ENCODE results near the gene NRXN3. TPM values are rescaled to one million over a fixed set of nuclear protein-coding genes. Genes with fewer than 3 reads are reported as not detected.
A peak's percentile ranks its signal among the peaks of the same experiment; 100 is the strongest.

Gene NRXN3
- total RNA-seq, 1 donor from 2014 or later: 35.6 TPM

DNA sequence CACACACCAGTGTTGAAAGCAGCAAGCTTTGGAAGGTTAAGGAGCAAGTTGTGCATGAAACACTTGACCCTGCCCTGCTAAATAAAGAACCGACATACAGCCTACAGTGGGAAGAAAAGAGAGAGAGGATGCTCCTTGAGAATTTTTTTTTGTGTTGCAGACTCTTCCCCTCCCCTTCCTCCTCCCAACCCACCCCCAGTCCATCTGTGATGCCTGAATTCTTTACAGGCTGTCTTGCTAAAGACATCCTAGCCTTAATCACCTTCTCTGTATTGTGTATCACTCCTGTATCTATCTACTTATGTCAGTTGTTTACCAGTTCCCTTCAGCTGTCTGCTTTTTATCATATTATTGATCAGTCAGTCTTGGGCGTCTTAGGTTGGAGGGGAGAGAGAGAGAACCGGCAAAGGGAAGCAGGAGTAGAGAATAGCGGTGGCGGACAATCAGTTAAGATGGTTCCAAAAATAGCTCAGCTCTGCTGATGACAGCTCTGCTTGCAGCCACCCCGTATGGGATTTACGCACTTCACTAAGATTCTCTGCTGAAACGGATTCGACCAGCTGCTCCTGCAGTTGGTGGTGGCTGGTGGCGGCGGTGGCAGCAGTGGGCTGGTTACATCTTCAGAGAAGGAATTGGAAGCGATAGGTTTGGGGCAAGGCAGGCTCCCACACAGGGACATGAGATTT is 664.7 kb downstream of the NRXN3 start:
- DNase-seq: peak; percentile 41

DNA sequence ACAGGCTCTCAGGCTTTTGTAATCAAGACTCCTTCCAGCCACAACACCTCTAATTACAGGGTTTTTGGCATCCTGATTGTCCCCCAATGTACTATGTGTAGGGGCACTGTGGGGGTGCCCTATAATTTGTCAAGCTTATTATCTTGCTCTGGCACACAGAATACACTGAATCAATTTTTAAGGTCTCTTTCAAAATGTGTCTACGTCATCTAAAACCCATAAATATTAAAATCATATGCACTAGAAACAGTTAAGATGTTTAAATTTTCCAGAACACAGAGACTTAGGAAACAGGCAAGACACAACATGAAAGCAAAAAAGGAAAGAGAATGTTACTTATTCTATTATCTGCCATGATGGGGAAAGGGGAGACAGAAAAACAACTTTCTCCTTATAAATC is 665.7 kb downstream of the NRXN3 start:
- DNase-seq: no peak

DNA sequence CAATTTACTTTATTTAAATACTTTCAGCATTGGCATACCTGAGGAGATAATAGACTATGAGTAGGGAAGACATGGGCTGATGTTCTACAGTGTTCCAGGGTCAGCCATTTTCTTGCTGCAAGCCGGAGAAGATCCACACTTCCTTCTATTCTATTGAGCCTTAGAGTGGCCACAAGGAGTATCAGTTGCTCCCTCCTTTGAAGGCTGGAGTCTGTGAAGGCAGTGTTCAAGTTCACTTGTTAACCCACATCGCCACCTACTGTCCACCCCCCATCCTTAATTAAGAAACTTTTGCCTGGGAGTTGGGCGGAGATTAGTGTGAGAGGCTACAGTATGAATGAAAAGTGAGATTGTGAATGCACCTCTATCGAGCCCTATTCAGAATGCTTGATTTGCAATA is 666.6 kb downstream of the NRXN3 start:
- DNase-seq: peak; percentile 42

DNA sequence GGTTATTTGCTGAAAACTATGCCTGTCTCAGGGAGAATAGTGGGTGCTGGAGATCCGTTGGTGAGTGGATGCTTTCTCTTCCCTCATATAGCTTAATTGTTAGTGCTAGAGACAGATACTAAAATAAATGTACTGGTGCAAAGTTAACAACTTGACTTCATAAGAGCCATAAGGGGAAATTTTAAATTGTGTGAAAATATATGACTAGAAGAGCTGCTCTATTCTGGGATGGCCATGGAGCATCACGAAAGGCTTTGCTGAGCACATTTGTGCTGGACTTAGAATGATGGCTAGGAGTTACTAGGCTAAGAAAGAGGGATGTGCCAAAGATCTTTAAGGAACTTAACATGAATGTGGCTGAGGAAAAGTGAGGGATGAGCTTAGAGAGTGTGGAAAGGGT is 668.8 kb downstream of the NRXN3 start:
- no peak for DNase-seq

DNA sequence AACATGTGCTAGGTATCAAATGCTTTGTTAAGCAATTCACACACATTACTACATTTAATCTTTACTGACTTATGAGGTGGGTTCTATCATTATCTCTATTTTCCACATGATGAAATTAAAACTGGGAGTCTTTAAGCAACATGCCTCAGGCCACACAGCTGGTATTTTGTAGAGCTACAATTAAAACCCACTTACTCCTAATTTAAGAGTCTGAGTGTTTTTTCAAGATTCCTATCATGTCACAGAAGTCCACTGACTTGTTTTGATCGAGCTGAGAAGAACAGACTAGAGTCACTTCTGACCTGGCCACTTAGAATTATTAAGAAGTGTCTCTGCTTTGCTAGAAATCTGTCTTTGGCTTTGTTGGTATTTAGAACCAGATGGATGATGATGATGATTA is 670.7 kb downstream of the NRXN3 start:
- DNase-seq: no peak

DNA sequence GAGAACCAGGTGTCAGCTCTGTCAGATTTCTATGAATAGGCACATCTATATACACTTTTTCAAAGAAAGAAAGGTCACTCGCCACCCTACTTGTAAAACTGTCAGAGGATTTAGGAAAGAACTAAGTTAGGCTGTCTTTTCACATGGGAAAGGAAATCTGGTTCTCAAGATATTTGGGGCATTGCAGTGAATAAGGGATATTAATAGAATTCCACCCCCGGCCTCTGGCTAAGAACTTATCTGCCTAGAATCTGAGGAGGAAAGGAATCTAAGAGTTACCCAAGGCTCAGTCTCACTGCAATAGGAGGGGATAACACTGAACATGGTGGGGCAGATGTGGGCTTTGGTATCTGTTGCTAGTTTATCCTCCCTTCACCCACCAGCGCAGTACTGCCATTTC is 677.6 kb downstream of the NRXN3 start:
- no peak for DNase-seq

DNA sequence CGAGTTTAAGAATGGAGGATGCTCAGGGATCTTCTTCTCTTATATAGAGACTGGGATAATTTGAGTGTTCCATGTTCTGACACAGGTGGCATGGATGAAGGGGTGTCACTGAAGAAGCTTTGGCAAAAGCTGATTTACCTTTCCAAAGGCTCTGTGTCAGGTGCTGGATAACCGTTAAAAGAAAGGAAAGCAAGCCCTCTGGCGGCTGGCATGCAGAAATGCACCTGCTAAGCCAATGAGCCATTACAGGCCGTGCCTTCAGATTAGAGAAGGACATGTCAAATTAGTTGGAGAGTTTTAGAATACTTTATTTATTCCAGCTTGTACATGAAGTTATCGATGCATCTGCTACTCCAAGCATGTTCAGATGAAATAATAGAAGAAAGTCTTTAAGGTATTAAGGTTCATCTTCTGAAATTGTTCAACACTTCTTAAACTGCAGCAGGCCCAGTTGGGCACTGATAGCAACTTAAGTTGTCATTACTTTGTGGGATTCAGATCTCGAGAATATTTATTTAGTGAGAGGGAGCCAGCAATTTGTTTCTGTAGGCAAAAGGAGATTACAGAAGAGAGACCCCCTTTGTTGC is 678.2 kb downstream of the NRXN3 start:
- no peak for DNase-seq

DNA sequence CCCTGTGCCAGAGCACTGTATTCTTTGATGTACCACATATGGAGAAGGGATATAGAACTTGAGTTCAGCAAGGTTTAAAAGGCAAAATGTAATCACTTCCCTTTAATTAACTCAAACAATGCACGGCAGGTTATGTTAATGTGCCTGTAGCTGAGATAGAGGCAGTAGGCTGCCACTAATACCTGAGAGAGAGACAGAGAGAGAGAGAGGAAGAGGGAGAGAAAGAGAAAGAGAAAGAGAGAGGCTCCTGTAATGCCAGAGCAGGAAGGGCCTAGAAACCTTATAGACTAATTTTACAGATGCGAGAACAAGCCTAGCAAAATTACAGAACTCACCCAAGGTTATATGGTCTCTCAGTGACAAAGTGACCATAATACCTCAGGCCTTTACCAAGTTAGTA is 679.8 kb downstream of the NRXN3 start:
- no peak for DNase-seq

DNA sequence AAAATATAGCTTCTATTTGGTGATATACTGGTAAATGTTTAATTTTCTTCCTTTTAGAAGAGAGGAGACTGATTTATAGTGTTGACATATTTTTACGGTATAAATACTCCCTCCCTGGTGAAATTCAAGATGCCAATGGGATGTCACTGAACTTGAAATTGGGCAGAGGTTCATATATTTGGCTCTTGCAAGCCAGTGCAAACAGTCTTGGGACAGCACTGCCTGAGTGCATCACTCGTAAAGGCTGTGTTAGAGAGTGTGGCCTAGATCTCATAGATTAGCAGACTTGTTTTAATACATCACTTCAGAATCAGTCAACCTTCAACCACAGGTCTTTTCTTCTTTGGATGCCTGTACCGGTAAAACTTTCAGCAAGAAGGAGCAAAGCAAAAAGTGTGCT is 681.0 kb downstream of the NRXN3 start:
- DNase-seq: no peak

DNA sequence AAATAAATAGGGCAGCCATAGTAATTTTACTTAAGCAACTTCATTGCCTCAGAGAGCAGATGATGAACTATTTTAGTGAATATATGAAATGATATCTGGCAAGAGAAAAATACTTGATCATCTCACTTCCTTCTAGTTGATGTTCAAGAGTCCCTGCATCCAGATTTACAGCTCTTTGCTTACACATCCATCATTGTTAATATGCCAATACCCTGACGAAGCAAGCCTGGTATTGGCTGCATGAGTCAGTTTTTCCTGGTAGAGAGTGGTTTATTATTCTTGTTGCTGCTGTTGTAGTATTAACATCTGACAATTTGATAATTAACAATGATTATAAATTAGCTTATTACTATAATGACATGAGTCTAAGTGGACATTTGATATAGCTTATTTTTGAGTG is 681.9 kb downstream of the NRXN3 start:
- no peak for DNase-seq

DNA sequence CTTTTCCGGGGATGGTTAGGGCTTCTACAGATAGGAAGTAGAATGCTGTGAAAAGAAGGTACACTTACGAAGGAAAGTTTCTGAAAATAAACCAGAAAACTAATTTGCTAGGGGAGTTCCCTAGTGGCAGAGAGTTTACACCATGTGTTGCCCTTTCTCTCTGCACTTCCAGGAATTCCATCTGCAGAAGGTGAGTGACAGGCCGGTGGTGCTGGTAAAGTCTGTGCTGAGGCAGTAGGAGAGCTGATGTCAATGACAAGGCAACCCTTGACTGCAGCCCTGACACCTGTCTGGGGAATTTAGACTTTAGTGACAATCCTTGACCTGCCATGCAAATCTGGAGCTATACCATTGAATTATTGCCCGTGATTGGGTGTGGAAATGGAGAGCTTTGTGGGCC is 687.8 kb downstream of the NRXN3 start:
- no peak for DNase-seq

DNA sequence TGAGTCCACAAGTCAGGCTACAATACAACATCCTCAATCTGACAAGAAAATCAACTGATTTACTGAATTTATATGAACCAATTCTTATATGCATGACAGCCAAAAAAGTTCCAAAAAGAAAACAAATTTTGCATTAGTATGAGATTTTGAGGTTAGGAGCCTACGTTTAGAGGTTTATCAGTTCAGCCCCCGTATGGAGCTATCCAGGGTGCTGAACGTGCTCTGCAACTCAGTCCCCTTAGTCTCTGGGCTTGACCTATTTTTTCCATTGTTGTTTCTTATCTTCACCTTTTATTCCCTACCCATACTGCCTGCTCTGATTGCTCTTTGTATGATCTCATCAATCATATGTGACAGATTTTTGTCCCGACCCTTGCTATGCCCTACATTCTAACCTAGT is 693.0 kb downstream of the NRXN3 start:
- no peak for DNase-seq

DNA sequence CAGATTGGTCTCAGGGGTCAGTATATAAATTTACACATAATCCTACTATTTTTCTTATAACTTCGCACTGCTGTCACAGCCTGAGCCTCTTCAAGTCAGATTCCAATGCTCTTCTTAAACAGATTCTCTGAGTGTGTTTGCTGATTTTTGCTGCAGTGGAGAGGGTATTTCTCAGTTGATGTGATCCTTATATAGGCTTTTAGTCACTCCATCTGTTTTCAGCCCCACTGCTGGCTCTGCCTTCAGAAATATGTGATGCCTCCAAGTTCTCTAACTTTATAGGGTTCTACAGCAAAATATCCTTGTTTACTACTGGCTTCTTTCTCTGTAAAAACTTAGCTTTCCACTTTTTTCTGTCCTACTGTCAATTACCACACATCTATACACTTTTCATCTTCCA is 702.7 kb downstream of the NRXN3 start:
- DNase-seq: no peak

DNA sequence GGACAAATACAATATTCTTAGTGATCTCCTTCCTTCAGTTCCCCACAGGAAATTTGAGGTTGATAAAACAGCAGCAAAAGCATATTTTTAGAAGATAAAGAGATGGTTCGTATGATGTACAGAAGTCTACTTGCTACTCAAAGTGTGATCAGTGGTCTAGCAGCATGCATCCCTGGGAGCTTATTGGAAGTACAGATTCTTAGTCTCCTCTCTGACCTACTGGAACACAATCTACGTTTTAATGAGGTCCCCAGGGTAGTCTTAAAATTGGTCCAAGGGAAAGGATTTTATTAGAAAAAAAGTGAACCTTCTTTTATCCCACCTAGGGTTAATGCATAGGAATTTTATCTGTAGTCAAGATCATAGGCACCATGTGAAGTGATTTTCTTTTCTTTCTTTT is 703.4 kb downstream of the NRXN3 start:
- no peak for DNase-seq

DNA sequence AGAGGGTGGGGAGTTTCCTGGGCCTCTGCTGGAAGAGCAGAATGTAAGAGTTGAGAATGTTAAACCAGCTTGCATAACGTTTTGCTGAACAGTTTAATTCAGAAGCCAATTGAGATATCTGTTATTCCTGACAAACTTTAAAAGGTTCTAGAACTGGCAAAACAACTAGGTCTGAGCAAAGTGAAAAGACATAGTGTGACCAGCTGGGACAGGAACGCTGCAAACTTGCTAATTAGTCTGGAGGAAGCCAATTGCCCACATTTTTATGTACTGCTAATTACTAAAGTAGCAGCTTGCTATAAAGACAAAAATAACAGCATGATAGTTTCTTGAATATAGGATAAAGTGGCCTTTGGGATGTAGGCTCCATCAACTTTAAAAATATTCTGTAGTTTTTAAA is 704.9 kb downstream of the NRXN3 start:
- DNase-seq: no peak

DNA sequence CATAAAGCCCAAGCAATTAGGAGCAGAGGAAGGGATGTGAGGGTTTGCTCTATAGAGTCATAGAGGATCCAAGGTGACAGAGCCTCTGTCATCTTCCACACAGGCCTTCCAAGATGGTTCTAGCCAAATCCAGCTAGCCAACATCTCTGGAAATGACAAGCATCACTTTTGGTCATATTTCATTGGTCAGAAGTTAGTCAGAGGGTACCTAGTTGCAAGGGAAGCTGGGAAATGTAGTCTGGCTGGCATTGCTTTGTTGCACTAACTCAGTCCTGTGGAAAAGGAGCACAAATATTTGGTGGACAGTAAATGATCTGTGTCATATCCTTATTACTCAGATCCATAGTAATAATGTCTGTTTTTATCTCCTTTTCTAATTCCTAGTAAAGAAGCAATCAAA is 715.7 kb downstream of the NRXN3 start:
- no peak for DNase-seq

DNA sequence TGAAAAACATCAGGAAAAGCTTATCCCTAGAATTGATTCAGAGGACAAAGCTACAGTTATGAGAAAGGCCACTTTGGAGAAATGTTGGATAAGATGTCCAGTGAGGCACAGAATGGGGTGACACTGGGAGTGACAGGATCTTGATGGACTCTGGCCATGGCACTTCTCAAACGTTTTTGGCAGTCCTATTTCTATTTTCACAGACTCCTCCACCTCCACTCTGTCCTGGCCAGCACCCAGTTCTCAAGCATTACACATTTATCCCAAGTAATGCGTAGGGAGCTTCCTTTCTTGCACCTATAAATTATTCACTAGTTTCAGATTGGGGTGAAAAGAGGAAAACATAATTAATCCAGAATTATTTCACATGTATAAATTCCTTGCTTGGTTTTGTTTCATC is 727.3 kb downstream of the NRXN3 start:
- DNase-seq: peak; percentile 19

DNA sequence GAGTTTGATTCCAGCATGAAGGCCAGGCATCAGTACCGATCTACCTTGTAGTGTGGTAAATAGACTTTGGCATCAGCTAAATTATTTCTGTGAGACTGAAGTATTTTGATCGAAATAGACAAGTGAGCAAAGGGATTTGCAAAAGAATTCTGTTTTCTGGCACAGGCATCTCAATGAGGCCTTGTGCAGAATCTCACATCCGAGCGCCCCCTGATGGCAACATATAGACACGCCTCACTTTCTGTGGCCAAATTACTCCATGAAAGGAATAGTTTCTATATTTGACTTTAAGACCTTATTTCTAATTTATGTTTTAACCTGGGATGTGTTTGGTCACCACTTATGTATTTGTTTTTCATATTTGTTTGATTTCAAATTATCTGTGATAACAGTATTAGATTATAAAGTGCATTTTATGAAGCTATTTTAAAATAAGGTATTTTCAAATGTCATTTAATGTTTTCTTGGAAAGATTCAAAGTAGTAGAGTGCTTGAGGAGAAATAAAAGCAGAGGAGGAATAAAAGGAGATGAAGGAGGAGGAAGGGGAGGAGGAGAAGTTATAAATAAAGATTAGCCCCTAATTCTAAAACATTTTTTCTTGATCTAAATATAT is 731.9 kb downstream of the NRXN3 start:
- peak; percentile 46 for DNase-seq

DNA sequence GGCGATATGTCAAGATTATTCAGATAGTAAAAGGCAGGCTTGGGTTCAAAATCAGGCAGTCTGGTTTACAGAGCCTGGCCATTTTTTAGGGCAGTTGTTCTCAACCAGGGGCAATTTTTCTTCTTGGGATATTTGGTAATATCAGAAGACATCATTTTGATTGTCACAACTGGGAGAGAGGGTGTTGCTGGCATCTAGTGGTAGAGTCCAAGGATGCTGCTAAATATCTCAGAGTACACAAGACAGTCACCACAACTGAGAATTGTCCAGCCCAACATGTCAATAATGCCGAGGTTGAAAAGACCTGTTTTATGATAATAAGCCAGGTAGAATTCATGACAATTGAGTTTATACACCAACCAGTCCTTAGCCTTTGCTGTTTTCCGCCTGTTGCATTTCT is 733.9 kb downstream of the NRXN3 start:
- DNase-seq: no peak

DNA sequence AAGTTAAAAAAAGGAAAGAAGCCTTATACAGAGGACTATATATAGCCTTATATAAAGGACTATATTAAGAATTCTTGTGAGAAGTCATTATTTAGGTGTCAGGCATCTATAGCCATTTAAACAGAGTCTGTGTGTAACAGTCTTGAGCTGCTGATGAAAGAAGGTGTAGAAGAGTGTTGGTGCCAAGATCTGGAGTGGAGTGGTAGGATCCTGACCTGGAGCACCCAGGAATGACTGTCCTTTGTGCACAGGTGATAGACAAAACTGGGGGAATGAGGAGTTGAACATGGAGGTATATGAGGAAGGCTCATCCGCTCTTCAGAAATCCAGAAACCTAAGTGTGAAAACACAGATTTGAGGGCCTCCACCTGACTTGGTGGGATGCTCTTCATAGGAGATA is 747.3 kb downstream of the NRXN3 start:
- DNase-seq: no peak

DNA sequence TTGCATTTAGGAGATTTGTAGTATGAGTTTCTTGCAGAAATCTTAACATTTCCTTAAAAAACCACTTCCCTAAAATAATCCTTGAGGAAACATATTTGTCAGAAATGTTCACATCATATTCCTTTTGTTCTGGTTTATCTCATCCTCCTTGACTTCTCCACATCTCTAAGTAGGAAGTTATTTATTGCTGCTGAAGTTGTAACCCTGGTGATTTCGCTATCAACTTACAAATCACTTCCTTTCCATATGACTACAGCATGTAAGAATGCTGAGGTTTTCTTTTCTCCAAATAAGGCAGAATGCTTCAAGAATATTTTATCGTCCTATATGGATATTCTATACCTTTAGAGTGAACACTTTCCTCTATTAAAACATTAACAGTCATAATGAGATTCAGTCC is 751.7 kb downstream of the NRXN3 start:
- DNase-seq: no peak

DNA sequence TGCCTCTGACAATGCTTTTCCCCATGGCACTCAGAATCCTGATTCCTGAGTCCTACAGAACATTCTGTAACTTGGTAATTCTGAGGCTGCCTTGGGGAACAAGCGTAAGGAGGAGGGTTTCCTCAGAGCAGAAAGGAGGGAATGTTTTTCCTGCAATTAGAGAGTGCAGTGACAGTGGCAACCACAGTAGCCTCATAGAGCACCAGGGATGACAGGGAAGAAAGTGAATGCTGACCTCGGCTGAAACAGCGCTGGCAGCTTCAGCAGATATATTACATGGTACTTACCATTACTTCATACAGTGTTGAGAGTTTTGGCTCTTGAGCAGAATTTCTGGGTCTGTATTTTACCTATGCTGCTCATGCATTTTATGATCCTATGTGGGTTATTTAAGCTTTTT is 757.1 kb downstream of the NRXN3 start:
- no peak for DNase-seq

DNA sequence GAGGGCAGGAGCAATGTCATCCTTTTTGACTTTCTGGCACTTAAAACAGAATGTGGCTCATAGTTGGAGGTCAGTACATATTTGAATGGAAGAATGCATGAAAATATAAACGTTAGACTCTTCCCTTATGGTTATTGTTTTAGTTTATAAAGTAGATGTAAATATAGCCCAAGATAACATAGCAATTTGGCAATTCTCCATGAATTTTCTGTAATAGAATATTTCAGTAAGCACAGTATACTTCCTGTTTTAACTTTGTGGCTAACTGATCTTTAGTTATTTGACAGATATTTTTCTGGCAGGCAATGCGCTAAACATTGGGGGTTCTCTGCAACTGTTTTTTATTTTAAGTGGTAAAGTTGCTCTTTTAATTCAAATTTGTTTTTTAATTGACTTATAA is 763.0 kb downstream of the NRXN3 start:
- DNase-seq: no peak

DNA sequence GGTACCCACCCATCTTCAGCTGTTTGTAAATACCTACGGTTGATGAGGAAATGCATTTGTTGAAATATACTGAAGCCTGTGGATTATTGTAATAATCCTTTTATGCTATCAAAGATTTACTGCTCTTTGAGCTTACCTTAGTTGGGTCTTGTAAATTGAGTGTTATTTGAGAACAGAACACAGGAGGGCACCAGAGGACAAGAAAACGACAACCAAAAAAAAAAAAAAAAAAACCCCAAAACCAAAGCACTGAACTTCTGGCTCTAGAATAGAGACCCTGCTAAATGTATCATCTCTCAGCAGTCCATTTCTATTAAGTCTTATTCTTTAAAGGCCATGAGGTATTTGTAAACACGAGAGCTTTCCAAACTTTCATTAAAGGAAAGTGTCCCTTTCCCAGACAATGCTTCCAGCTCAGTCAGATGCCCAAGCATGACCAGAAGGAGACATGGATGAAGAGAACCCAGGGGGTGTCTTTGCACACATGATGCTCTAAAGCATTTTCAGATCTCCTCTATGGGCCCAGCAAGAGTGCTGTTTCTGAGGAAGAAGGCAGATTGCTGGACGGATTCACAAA is 763.9 kb downstream of the NRXN3 start:
- DNase-seq: no peak
